NOMO-1 treated with dmso at 0.1 percent for 144 hours (cell line): Measurements from ENCODE around the gene KPNA6.

ENCODE experiments used
- DNase-seq: peaks from one replicate; lab custom pipeline; 2025; ENCODE audit not compliant: unreplicated experiment; lab: John Stamatoyannopoulos, UW

The KPNA6 gene

DNA sequence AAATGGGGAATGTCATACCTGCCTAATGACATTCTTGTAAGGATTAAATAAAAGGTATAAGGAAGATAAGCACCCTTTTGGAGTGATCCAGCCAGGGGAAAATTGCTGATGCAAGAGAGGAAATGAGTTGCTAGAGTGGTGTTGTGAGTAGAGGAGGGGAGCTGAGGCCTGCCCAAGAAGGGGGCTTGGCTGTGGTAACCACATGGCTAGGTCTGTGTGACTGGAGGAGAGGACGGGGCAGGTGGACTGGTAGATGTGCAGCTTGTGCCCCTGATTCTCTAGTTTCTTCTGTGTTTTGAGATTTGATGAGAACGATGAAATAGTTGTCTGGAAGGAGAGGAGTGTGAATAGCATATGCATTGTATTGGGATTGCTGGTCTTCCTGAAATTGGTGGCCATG, 78.2 kb downstream of the KPNA6 start:
- no peak for DNase-seq

DNA sequence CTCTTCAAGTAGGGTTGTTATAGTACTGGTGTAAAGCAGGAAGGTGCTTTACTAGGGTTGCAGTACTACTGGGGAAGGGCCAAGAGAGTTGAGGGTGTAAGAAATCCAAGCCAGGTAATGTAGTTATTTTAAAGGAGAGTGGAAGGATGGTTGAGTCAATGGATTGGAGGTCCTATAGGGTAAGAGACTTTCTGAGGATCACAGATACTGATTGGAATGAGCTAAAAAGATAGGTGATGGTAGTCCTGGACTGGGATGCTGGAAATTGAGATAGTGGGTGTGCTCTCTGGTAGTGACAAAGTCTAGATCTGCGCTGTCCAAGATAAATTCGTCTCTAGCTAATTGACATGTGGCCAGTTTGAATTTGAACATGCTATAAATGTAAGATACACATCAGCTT, 78.6 kb downstream of the KPNA6 start:
- DNase-seq: no peak

DNA sequence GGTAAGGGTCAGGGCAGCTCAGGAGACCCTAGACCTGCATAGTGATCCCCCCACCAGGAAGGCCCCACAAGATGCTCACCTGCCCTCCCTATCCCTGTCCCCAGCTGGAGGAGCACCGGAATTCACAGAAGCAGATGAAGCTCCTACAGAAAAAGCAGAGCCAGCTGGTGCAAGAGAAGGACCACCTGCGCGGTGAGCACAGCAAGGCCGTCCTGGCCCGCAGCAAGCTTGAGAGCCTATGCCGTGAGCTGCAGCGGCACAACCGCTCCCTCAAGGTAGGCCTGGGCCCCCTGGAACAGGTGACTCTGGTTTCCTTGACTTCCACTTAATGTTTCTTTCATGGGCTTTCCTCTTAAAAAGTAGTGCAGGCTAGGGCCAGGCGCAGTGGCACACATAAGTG, 80.0 kb downstream of the KPNA6 start:
- DNase-seq: no peak

DNA sequence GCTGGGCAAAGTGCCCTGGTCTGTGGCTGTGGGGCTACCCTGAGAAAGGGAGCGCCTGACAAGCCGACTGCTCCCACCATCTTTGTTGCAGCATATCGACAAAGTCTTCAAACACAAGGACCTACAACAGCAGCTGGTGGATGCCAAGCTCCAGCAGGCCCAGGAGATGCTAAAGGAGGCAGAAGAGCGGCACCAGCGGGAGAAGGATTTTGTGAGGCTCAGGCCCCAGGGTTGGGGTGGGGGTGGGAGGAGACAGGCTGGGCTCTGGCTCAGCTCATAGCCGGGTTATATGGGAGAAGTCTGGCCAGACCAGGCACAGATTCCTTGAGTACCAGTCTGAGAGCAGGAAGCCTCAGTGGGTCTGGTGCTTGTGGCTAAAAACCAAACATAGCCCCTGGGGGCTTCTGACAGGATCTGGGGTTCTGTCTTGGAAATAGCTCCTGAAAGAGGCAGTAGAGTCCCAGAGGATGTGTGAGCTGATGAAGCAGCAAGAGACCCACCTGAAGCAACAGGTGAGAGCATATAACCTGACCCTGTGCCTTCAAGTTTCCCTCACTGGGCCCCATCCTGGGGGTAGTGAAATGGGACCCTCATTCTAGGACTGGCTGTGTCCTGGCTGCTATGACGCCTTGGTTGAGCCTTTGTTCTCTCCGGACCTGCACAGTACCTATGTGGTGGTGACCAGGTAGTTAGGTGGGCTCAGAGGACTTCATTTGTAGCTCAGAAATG, 84.5 kb downstream of the KPNA6 start:
- DNase-seq: no peak

DNA sequence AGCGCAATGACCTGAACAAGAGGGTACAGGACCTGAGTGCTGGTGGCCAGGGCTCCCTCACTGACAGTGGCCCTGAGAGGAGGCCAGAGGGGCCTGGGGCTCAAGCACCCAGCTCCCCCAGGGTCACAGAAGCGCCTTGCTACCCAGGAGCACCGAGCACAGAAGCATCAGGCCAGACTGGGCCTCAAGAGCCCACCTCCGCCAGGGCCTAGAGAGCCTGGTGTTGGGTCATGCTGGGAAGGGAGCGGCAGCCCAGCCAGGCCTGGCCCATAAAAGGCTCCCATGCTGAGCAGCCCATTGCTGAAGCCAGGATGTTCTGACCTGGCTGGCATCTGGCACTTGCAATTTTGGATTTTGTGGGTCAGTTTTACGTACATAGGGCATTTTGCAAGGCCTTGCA, 87.1 kb downstream of the KPNA6 start:
- DNase-seq: no peak

- no peak for DNase-seq
Measured at GRCh38 chr1:32195531-32195930, 87.7 kb downstream of the KPNA6 start.

DNA sequence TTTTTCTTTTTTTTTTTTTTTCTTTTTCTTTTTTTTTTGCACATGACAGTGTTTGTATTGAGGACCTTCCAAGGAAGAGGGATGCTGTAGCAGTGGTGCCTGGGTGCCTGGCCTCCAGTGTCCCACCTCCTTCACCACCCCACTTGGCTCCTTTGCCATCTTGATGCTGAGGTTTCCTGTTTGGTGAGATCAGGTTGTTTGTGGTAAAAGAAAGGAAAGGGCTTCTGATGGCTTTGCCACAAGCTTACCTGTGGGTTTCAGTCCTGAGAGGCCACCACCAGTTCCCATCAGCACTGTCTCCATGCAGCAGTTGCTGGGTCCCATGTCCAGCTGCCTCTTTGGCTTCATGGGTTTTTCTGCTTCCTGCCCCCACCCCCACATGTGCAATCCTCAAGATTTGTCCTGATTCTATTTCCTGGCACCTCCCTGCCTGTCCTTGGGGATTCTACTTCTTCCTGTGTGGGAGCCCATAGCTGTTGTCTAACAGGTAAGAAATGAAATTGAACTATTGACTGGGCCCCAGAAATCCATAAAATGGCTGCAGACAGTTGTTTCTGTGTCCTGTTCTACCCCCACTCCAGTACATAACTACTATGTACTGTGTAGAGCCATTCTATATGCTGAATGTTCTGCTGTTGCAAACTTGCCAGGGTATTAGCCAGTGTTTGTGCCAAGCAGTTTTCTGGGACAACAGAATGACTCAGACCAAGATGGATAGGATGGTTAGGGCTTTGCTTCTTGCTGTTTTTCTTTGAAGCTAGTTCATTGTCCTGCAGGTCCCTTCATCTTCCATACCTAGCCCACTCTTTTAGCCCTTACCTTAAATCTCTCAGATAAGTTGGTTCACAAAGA, 88.3 kb downstream of the KPNA6 start:
- no peak for DNase-seq

DNA sequence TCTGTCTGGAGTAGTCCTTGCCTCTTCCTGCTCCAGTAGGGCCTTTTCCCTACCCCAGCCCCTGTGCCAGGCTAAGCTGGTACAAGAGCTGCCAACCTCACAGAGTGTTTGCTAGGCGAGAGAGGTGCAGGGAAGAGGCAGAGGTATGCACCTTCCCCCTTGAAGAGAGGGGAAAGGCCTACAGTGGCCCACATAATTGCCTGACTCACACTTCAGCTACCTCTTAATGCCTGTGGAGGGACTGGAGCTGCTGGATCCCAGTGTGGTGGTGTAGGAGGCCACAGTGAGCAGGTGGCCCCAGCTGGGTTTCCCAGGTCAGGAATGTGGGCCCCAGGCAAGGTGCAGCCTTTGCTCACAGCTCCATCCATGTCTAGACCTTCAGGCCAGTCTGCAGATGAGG, 89.2 kb downstream of the KPNA6 start:
- DNase-seq: no peak

DNA sequence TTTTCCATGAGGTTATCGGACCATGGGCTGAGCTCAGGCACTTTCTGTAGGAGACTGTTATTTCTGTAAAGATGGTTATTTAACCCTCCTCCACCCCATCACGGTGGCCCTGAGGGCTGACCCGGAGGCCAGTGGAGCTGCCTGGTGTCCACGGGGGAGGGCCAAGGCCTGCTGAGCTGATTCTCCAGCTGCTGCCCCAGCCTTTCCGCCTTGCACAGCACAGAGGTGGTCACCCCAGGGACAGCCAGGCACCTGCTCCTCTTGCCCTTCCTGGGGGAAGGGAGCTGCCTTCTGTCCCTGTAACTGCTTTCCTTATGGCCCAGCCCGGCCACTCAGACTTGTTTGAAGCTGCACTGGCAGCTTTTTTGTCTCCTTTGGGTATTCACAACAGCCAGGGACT, 90.0 kb downstream of the KPNA6 start:
- no peak for DNase-seq

DNA sequence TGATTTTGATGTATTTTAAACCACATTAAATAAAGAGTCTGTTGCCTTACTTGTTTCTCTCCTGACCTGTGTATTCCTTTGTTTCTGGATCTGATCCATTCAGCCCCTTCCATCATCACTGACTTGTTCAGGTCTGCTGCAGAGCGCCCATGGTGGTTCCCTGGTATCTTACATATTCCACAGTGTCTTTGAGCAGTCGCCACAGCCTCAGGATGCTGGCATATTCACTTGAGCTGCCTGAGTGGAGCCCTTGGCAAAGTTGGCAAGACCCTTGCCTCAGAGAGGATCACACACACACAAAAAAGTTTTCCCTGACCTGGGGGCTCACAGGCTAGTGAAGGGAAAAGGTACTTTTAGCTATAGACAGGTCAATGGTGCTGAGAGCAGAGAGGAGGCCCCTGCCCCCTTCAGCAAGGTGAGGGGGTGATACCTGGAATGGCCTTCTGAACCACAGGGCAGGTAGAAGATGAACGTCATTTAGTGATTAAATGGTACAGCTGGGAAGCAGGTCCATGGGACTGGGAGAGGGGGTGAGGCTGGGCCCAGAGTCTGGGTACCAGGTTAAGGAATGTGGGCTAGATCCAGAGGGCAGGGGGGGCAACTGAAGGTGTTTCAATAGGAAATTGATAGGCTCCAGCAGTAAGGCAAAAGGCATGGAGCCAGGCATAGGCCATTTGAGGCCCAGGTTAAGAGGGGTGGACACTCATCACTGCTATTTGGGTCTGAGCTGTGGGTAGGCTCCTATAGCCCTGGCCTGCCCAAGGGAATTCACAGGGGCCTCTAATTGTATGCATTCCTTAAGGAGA, 90.6 kb downstream of the KPNA6 start:
- no peak for DNase-seq

- no peak for DNase-seq
Measured at GRCh38 chr1:32199043-32199716, 91.3 kb downstream of the KPNA6 start.

DNA sequence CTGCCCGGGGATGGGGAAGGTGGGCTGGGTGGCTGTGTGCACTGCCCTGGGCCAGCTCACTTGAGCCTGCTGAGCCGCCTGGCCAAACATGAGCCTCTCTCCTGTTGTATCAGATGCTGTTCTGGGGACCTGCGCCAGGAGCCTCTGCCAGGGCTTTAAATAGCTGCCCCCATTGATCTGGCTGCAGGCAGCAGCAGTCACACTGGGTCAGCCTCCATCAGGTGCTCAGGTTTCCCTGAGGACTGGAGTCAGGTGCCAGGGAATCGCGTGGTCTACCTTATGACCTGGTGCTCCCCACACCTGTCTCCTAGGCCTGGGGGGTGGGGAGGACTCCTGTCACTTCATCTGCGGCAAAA, 91.8 kb downstream of the KPNA6 start:
- DNase-seq: no peak

DNA sequence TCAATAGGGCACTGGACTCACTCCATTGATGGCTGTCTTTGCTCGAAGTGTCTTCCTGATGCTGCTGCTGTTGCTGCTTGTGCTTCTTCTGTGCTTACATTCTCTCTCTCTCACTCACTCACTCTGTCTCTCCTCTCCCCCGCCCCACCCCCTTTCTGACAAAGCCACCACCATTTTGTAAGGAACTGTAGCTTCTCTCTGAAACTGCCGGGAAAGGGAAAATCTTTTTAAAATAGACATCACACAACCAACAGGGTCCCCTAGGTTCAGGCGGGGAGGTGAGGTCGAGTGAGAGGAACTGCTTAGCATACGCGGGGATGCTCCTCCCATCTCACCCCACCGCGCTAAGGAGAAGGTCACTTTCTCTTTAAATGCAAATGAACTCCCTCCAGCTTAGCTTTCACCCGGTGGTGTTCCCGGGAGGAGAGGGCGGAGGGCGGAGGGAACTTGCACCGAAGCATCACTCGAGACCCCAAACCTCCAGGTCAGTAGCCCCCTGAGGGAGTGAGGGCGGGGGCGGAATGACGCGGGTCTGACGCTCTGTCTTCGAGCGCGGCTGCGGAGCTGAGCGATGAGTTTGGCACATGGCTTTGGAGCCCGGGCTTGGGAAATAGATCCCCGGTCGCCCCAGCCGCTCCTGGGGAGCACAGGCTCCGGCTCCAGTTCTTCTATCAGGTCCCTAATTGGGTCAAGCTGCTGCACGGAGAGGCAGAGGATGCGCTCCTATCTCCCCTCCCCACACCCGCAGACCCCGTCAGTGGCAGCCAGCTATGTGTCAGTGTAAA, 92.6 kb downstream of the KPNA6 start, which contains the start of gene CCDC28B:
Gene CCDC28B (plus strand): TSS at position 370 of the 785 bp plus-strand sequence. CDS start 1,341 bp downstream, outside the sequence.
- DNase-seq: peak; percentile 37

DNA sequence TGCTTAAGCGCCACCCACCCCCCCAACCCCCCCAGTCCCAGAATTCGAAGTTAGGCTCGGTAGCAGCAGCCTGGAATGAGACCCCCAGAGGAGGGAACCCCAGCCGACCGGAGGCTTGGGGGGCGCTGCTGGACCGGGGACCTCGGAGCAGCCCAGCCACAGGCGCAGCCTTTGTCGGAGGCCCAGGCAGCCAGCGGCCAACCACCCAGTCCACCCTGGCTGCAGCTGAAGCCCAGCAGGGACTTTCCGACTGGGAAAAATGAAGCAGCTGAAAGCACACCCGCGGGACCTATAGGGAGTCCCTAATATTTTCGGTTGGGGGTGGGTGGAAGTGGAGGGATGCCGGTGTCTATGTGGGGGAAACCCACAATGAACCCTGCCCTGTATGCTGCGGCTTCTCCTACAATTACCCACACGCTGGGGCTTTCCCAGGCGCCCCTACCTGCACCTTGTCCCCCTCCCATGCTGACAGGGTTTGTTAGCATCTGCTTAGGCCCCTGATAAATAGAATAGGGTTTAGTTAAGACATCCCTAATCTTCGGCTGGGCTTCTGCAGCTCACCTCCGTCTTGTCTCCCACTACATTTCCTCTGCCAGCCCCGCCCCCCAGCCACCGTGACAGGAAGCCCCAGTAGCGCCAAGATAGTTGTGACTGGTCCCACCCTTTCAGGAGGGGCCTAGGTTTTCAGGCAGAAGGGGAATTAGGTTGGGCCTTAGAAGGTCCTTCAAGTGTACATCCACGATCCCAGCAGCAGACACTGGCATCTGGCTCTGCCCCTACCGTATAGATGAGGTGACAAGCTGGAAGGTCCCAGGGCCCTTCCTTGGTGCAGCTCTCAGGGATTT, 93.4 kb downstream of the KPNA6 start:
- peak; percentile 70 for DNase-seq

DNA sequence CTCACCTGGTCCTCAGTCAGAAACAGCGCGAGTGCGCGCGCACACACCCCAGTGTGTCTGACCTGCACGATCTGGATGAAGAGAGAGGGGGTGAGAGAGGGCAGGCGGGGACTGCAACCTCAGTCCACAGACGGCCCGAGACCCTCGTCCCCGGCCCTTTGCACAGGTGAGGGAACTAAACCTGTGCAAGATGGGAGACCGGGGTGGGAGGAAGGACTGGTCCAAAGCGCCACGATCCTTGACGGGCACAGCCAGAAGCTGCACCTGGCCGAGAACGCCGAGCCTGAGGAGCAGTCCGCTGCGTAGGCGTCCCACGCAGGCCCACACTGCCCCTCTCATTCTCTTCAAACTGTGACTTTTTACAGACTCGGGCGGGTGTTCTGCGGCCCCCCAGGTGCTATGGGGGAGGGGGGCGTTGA, 97.1 kb downstream of the KPNA6 start:
- no peak for DNase-seq

DNA sequence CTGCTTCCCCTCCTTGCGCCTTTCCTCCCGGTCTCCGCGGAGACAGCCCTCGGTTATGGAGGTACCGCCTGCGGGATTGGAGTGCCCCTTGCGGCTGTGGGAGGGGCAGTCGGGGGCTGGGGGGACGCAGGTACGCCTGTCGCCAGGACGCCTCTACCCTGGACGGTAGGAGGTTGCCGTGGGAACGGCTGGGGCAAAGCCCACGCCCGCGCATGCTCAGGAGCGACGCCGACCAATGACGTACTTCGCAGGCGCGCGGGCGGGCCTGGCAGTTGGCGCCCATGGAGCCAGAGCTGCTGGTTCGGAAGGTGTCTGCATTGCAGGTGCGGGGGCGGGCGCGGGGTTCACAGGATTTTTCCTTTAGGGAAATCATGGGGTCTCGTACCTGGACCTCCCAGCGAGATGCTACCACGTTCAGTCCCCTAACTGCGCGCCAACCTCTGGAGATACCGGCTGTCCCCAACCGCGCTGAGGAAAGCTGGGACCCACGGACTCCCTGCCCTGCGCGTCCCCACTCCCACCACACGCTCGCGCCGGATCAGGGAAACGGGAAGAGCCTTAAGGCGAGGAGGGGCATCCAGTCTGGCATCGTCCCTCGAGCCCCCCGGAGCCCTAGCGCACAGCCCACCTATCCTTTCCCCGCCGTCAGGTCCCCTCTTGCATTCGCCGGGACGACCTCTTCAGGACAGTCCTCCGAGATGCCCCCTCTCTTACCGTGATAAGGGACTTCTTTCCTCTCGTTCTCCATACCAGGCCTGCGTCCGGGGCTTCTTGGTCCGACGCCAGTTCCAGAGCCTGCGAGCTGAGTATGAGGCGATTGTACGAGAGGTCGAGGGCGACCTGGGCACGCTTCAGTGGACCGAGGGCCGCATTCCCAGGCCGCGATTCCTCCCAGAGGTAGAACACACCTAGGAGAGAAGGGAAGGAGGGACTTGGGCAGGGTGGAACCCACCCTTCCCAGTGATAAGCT, 97.8 kb downstream of the KPNA6 start, which contains the start of gene IQCC:
Gene IQCC (plus strand): TSS at position 271 of the 970 bp plus-strand sequence. CDS start 11 bp downstream, at position 282.
- peak; percentile 61 for DNase-seq

- no peak for DNase-seq
Measured at GRCh38 chr1:32208469-32208868, 100.6 kb downstream of the KPNA6 start.

- DNase-seq: no peak
Measured at GRCh38 chr1:32208891-32209328, 101.1 kb downstream of the KPNA6 start, which contains the start of gene DCDC2B. TSS of gene DCDC2B (plus strand) at chr1:32209089. CDS start at chr1:32209094, 5 bp downstream.
